ENCODE data around the gene RCAN1. TPM values are rescaled to one million over a fixed set of nuclear protein-coding genes. Genes with fewer than 3 reads are reported as not detected.

The RCAN1 gene
- total RNA-seq, 1 donor from 2014 or later: 197 TPM

GRCh38 chr21:34649400-34649799, 34.5 kb upstream of the RCAN1 start:
- no peak overlapping the region for H3K9ac ChIP-seq (ENCODE audit: low read length)
- no peaks in the 10 kb centered on the region for H4K20me1 ChIP-seq (ENCODE audit: insufficient read depth, low read length)
- no peak overlapping the region for H3K4me3 Mint-ChIP-seq (ENCODE audit: unreplicated experiment)
- H3K27me3 ChIP-seq (ENCODE audit: insufficient read depth, low read length): peaks cover 28% of the 10 kb centered on the region
- TF ChIP-seq CTCF (IDR thresholded peaks at IDR 0.05; ENCODE audit: insufficient read depth, low read depth, low read length) (no peak), EZH2 (IDR thresholded peaks at IDR 0.05; ENCODE audit: insufficient read depth, low read length) (no peak)
- H3K4me1 Mint-ChIP-seq (ENCODE audit: low read depth, unreplicated experiment): peaks cover 2% of the 10 kb centered on the region
- H2AFZ ChIP-seq (ENCODE audit: low read depth, low read length): no peak overlapping the region
- no peak overlapping the region for H3K4me2 ChIP-seq (ENCODE audit: low read length)
- peaks cover 8% of the 10 kb centered on the region for H3K9me3 ChIP-seq (ENCODE audit: insufficient read depth, low read depth, low read length)
- peaks cover 17% of the 10 kb centered on the region for H3K27me3 Mint-ChIP-seq (ENCODE audit: low read depth, unreplicated experiment)
- H3K27ac Mint-ChIP-seq (ENCODE audit: unreplicated experiment): no peak overlapping the region
- H3K36me3 ChIP-seq (ENCODE audit: insufficient read depth, low read length): no peaks in the 10 kb centered on the region
- DNase-seq (ENCODE audit: low read depth): no peak
- no peak overlapping the region for H3K27ac ChIP-seq (ENCODE audit: low read depth, low read length)
- peaks cover 22% of the 10 kb centered on the region for H3K9me3 Mint-ChIP-seq (ENCODE audit: unreplicated experiment)
- no peak for FAIRE-seq
- no peaks in the 10 kb centered on the region for H3K4me1 ChIP-seq (ENCODE audit: insufficient read depth, low read length)
- no peaks in the 10 kb centered on the region for H3K79me2 ChIP-seq (ENCODE audit: insufficient read depth, low read length)
- no peaks in the 10 kb centered on the region for H3K36me3 Mint-ChIP-seq (ENCODE audit: low read depth, unreplicated experiment)
- H3K4me3 ChIP-seq (ENCODE audit: insufficient read depth, low read depth, low read length): no peak overlapping the region

GRCh38 chr21:34648739-34649297, 33.9 kb upstream of the RCAN1 start:
- Mint-ChIP-seq H3K27me3 (ENCODE audit: low read depth, unreplicated experiment) (peaks cover 17% of the 10 kb centered on the region), H3K4me1 (ENCODE audit: low read depth, unreplicated experiment) (peaks cover 2% of the 10 kb centered on the region), H3K36me3 (ENCODE audit: low read depth, unreplicated experiment) (no peaks in the 10 kb centered on the region), H3K27ac (ENCODE audit: unreplicated experiment) (no peak overlapping the region), H3K9me3 (ENCODE audit: unreplicated experiment) (peaks cover 19% of the 10 kb centered on the region), H3K4me3 (ENCODE audit: unreplicated experiment) (no peak overlapping the region)
- Histone ChIP-seq H2AFZ (ENCODE audit: low read depth, low read length) (no peak overlapping the region), H4K20me1 (ENCODE audit: insufficient read depth, low read length) (no peaks in the 10 kb centered on the region), H3K4me2 (ENCODE audit: low read length) (no peak overlapping the region), H3K27ac (ENCODE audit: low read depth, low read length) (no peak overlapping the region), H3K27me3 (ENCODE audit: insufficient read depth, low read length) (peaks cover 26% of the 10 kb centered on the region), H3K4me3 (ENCODE audit: insufficient read depth, low read depth, low read length) (no peak overlapping the region), H3K9me3 (ENCODE audit: insufficient read depth, low read depth, low read length) (peaks cover 8% of the 10 kb centered on the region), H3K79me2 (ENCODE audit: insufficient read depth, low read length) (no peaks in the 10 kb centered on the region), H3K36me3 (ENCODE audit: insufficient read depth, low read length) (no peaks in the 10 kb centered on the region), H3K9ac (ENCODE audit: low read length) (no peak overlapping the region), H3K4me1 (ENCODE audit: insufficient read depth, low read length) (no peaks in the 10 kb centered on the region)
- TF ChIP-seq EZH2 (IDR thresholded peaks at IDR 0.05; ENCODE audit: insufficient read depth, low read length) (no peak), CTCF (IDR thresholded peaks at IDR 0.05; ENCODE audit: insufficient read depth, low read depth, low read length) (no peak)
- no peak for FAIRE-seq
- DNase-seq (ENCODE audit: low read depth): no peak

- Histone ChIP-seq H3K79me2 (ENCODE audit: insufficient read depth, low read length) (no peaks in the 10 kb centered on the region), H3K4me3 (ENCODE audit: insufficient read depth, low read depth, low read length) (no peak overlapping the region), H3K9me3 (ENCODE audit: insufficient read depth, low read depth, low read length) (peaks cover 8% of the 10 kb centered on the region), H3K27me3 (ENCODE audit: insufficient read depth, low read length) (peaks cover 26% of the 10 kb centered on the region), H3K4me2 (ENCODE audit: low read length) (no peak overlapping the region), H3K27ac (ENCODE audit: low read depth, low read length) (no peak overlapping the region), H3K36me3 (ENCODE audit: insufficient read depth, low read length) (no peaks in the 10 kb centered on the region), H3K4me1 (ENCODE audit: insufficient read depth, low read length) (no peaks in the 10 kb centered on the region), H2AFZ (ENCODE audit: low read depth, low read length) (no peak overlapping the region), H4K20me1 (ENCODE audit: insufficient read depth, low read length) (no peaks in the 10 kb centered on the region), H3K9ac (ENCODE audit: low read length) (no peak overlapping the region)
- DNase-seq (ENCODE audit: low read depth): no peak
- TF ChIP-seq CTCF (IDR thresholded peaks at IDR 0.05; ENCODE audit: insufficient read depth, low read depth, low read length) (no peak), EZH2 (IDR thresholded peaks at IDR 0.05; ENCODE audit: insufficient read depth, low read length) (no peak)
- Mint-ChIP-seq H3K27ac (ENCODE audit: unreplicated experiment) (no peak overlapping the region), H3K27me3 (ENCODE audit: low read depth, unreplicated experiment) (peaks cover 11% of the 10 kb centered on the region), H3K9me3 (ENCODE audit: unreplicated experiment) (peaks cover 7% of the 10 kb centered on the region), H3K36me3 (ENCODE audit: low read depth, unreplicated experiment) (no peaks in the 10 kb centered on the region), H3K4me1 (ENCODE audit: low read depth, unreplicated experiment) (peaks cover 12% of the 10 kb centered on the region), H3K4me3 (ENCODE audit: unreplicated experiment) (no peak overlapping the region)
- no peak for FAIRE-seq
These were observed 32.6 kb upstream of the RCAN1 start for GRCh38 chr21:34647555-34647954.
